Measurements from ENCODE around the gene MARCHF10. TPM values are rescaled to one million over a fixed set of nuclear protein-coding genes. Genes with fewer than 3 reads are reported as not detected.
"Not testable (repeated sequence)": the region's sequence is repeated elsewhere in the genome, so short reads cannot be mapped to it uniquely, and the experiment has no call there.

MARCHF10 gene
- total RNA-seq, 6 donors from 2014 or later = 0.72 to 7.2 (median 3.2) TPM

GRCh38 chr17:62790564-62790986, 17.5 kb downstream of the MARCHF10 start:
- Histone ChIP-seq H3K36me3 (no peaks in the 10 kb centered on the region), H3K9me3 (no peaks in the 10 kb centered on the region), H3K4me3 (no peak overlapping the region), H3K4me1 (no peaks in the 10 kb centered on the region), H3K27me3 (no peaks in the 10 kb centered on the region), H3K27ac (no peak overlapping the region)
- no peak for DNase-seq
- TF ChIP-seq POLR2AphosphoS5 (IDR thresholded peaks at IDR 0.05) (no peak), CTCF (IDR thresholded peaks at IDR 0.05) (no peak), EP300 (IDR thresholded peaks at IDR 0.05) (no peak), POLR2A (IDR thresholded peaks at IDR 0.05) (no peak)
- WGBS, 2 donors = 87 to 88% methylated on average over 7 of the region's 7 CpGs
- no peak for ATAC-seq (ENCODE audit: low FRiP score in 2 of 2)

GRCh38 chr17:62787366-62787765, 20.7 kb downstream of the MARCHF10 start:
- no peak overlapping the region for H3K4me3 ChIP-seq
- no peak overlapping the region for H3K27ac ChIP-seq
- H3K36me3 ChIP-seq = no peaks in the 10 kb centered on the region
- WGBS, 2 donors = 86 to 88% methylated on average over 2 of the region's 2 CpGs
- no peaks in the 10 kb centered on the region for H3K27me3 ChIP-seq
- no peak for ATAC-seq (ENCODE audit: low FRiP score in 2 of 2)
- no peaks in the 10 kb centered on the region for H3K4me1 ChIP-seq
- no peaks in the 10 kb centered on the region for H3K9me3 ChIP-seq
- DNase-seq = no peak
- no peak for TF ChIP-seq EP300 (IDR thresholded peaks at IDR 0.05)
- TF ChIP-seq POLR2A (IDR thresholded peaks at IDR 0.05) = no peak
- no peak for TF ChIP-seq POLR2AphosphoS5 (IDR thresholded peaks at IDR 0.05)
- TF ChIP-seq CTCF (IDR thresholded peaks at IDR 0.05) = no peak

GRCh38 chr17:62786646-62787045, 21.5 kb downstream of the MARCHF10 start:
- Histone ChIP-seq H3K36me3 (no peaks in the 10 kb centered on the region), H3K4me3 (no peak overlapping the region), H3K9me3 (no peaks in the 10 kb centered on the region), H3K4me1 (peaks cover 0 to 5% (median 2%) of the 10 kb centered on the region in 4 donors), H3K27ac (no peak overlapping the region), H3K27me3 (no peaks in the 10 kb centered on the region)
- DNase-seq = no peak
- 82 to 88% methylated on average over 2 of the region's 2 CpGs for WGBS, 2 donors
- no peak for ATAC-seq (ENCODE audit: low FRiP score in 2 of 2)
- TF ChIP-seq EP300 (IDR thresholded peaks at IDR 0.05) = no peak
- TF ChIP-seq POLR2A (IDR thresholded peaks at IDR 0.05) = no peak
- TF ChIP-seq CTCF (IDR thresholded peaks at IDR 0.05) = no peak
- TF ChIP-seq POLR2AphosphoS5 (IDR thresholded peaks at IDR 0.05) = no peak

GRCh38 chr17:62785983-62786382, 22.1 kb downstream of the MARCHF10 start:
- not testable (repeated sequence) for H3K27ac ChIP-seq; ATAC-seq (ENCODE audit: low FRiP score in 2 of 2); H3K36me3 ChIP-seq; H3K27me3 ChIP-seq; DNase-seq; H3K4me3 ChIP-seq; H3K9me3 ChIP-seq; H3K4me1 ChIP-seq
- WGBS, 2 donors = 85 to 86% methylated on average over 1 of the region's 1 CpG

GRCh38 chr17:62782730-62783270, 25.3 kb downstream of the MARCHF10 start:
- Histone ChIP-seq H3K4me1 (peaks cover 2 to 21% (median 10%) of the 10 kb centered on the region in 4 donors), H3K27me3 (no peaks in the 10 kb centered on the region), H3K9me3 (no peaks in the 10 kb centered on the region), H3K27ac (no peak overlapping the region), H3K4me3 (no peak overlapping the region), H3K36me3 (no peaks in the 10 kb centered on the region)
- DNase-seq = no peak
- WGBS, 2 donors = 50 to 70% methylated on average over 1 of the region's 1 CpG
- no peak for TF ChIP-seq POLR2AphosphoS5 (IDR thresholded peaks at IDR 0.05)
- TF ChIP-seq EP300 (IDR thresholded peaks at IDR 0.05) = no peak
- no peak for TF ChIP-seq CTCF (IDR thresholded peaks at IDR 0.05)
- TF ChIP-seq POLR2A (IDR thresholded peaks at IDR 0.05) = no peak
- ATAC-seq (ENCODE audit: low FRiP score in 2 of 2) = no peak
